SU-DHL-6 (cell line): ENCODE results near the gene COL15A1.

ENCODE experiments used
- H2AFZ ChIP-seq: fragments of 200-600 bp; sonication (generic); 2 replicates; pipeline ENCODE4 v1.6.1; 2014; ENCODE audit warnings: low read depth, mild to moderate bottlenecking, moderate library complexity, mixed read lengths, antibody characterized with exemption, low read length; ENCODE audit not compliant: severe bottlenecking
- H3F3A ChIP-seq: fragments of 200-600 bp; shearing (Covaris generic); 2 replicates; pipeline ENCODE4 v1.6.0; 2016; ENCODE audit warnings: antibody characterized with exemption, mild to moderate bottlenecking; ENCODE audit not compliant: insufficient read depth
- H3K27ac ChIP-seq: fragments of 200-600 bp; sonication (generic); 2 replicates; pipeline ENCODE4 v1.5.1; 2016; ENCODE audit warnings: low read depth, mild to moderate bottlenecking, low read length, moderate library complexity, mixed read lengths
- H3K27me3 ChIP-seq: fragments of 200-600 bp; sonication (generic), shearing (Covaris generic); 2 replicates; pipeline ENCODE4 v1.6.0; 2014; ENCODE audit warnings: mild to moderate bottlenecking, low read length
- H3K36me3 ChIP-seq: fragments of 200-600 bp; sonication (generic); 2 replicates; pipeline ENCODE4 v1.6.1; 2014; ENCODE audit warnings: mild to moderate bottlenecking, low read length, mixed read lengths
- H3K4me2 ChIP-seq: fragments of 300-600, 200-600 bp; shearing (Covaris generic), sonication (generic); 2 replicates; pipeline ENCODE4 v1.6.0; 2014; ENCODE audit warnings: low read length, low read depth, mild to moderate bottlenecking; ENCODE audit not compliant: poor library complexity, severe bottlenecking
- H3K4me3 ChIP-seq: fragments of 200-600 bp; sonication (generic); 2 replicates; pipeline ENCODE4 v1.5.1; 2014; ENCODE audit warnings: antibody characterized with exemption, low read length, mild to moderate bottlenecking, mixed read lengths; ENCODE audit not compliant: insufficient read depth, poor library complexity, severe bottlenecking
- H3K79me2 ChIP-seq: fragments of 200-600 bp; sonication (generic); 2 replicates; pipeline ENCODE4 v1.6.1; 2014; ENCODE audit warnings: mild to moderate bottlenecking, low read length, moderate library complexity; ENCODE audit not compliant: insufficient read depth
- H3K9ac ChIP-seq: fragments of 200-600 bp; sonication (generic); 2 replicates; pipeline ENCODE4 v1.7.0; 2014; ENCODE audit warnings: mild to moderate bottlenecking, low read length
- H3K9me2 ChIP-seq: fragments of 200-600 bp; sonication (generic); replicated peaks from 2 replicates; pipeline ENCODE4 v1.6.1; 2014; ENCODE audit warnings: low read length; ENCODE audit not compliant: insufficient read depth
- H3K9me3 ChIP-seq: fragments of 200-600 bp; sonication (generic); 2 replicates; pipeline ENCODE4 v1.6.1; 2014; ENCODE audit warnings: low read length, mixed read lengths; ENCODE audit not compliant: insufficient read depth
- H4K20me1 ChIP-seq: fragments of 200-600 bp; sonication (generic); 2 replicates; pipeline ENCODE4 v1.6.1; 2014; ENCODE audit warnings: low read depth, mild to moderate bottlenecking, antibody characterized with exemption, low read length, moderate library complexity, mixed read lengths
- CTCF ChIP-seq: fragments of 200-600 bp; sonication (generic); IDR thresholded peaks from one replicate; pipeline ENCODE4 v1.5.1; 2017; ENCODE audit warnings: antibody characterized with exemption, mild to moderate bottlenecking, low read length, moderate library complexity; ENCODE audit not compliant: insufficient read depth, poor library complexity, severe bottlenecking
- EZH2phosphoT487 ChIP-seq: fragments of 200-600 bp; sonication (generic), shearing (Covaris generic); conservative IDR thresholded peaks from 2 replicates; pipeline ENCODE4 v1.6.1; 2018; ENCODE audit warnings: mild to moderate bottlenecking, antibody characterized with exemption, low read length, moderate library complexity, mixed read lengths

The COL15A1 gene

GRCh38 chr9:99042620-99043019, 98.9 kb downstream of the COL15A1 start:
- H3K36me3 ChIP-seq, result no peaks in the 10 kb centered on the region
- H3K9me3 ChIP-seq, result no peaks in the 10 kb centered on the region
- no peak for TF ChIP-seq EZH2phosphoT487
- no peak for TF ChIP-seq CTCF
- no peaks in the 10 kb centered on the region for H3K27me3 ChIP-seq
- H3K27ac ChIP-seq, result no peak overlapping the region
- no peaks in the 10 kb centered on the region for H3K9me2 ChIP-seq
- no peaks in the 10 kb centered on the region for H3K79me2 ChIP-seq
- no peaks in the 10 kb centered on the region for H3F3A ChIP-seq
- H3K9ac ChIP-seq, result no peak overlapping the region
- H3K4me2 ChIP-seq, result no peak overlapping the region
- H2AFZ ChIP-seq, result no peak overlapping the region
- no peaks in the 10 kb centered on the region for H4K20me1 ChIP-seq
- H3K4me3 ChIP-seq, result no peak overlapping the region

GRCh38 chr9:99044827-99045226, 101.1 kb downstream of the COL15A1 start:
- no peak overlapping the region for H3K27ac ChIP-seq
- no peaks in the 10 kb centered on the region for H3K79me2 ChIP-seq
- H3K9me2 ChIP-seq, result no peaks in the 10 kb centered on the region
- H3K4me3 ChIP-seq, result no peak overlapping the region
- no peak overlapping the region for H2AFZ ChIP-seq
- no peaks in the 10 kb centered on the region for H3K9me3 ChIP-seq
- H3K9ac ChIP-seq, result no peak overlapping the region
- no peaks in the 10 kb centered on the region for H3K36me3 ChIP-seq
- H3K4me2 ChIP-seq, result no peak overlapping the region
- H3K27me3 ChIP-seq, result no peaks in the 10 kb centered on the region
- H4K20me1 ChIP-seq, result no peaks in the 10 kb centered on the region
- TF ChIP-seq CTCF, result no peak
- no peak for TF ChIP-seq EZH2phosphoT487
- no peaks in the 10 kb centered on the region for H3F3A ChIP-seq

GRCh38 chr9:99046068-99046467, 102.4 kb downstream of the COL15A1 start:
- Histone ChIP-seq H3F3A (no peaks in the 10 kb centered on the region), H3K27ac (no peak overlapping the region), H3K36me3 (no peaks in the 10 kb centered on the region), H3K9me2 (no peaks in the 10 kb centered on the region), H3K4me3 (no peak overlapping the region), H3K9ac (no peak overlapping the region), H3K9me3 (no peaks in the 10 kb centered on the region), H3K27me3 (no peaks in the 10 kb centered on the region), H4K20me1 (no peaks in the 10 kb centered on the region), H2AFZ (no peak overlapping the region), H3K4me2 (no peak overlapping the region), H3K79me2 (no peaks in the 10 kb centered on the region)
- no peak for TF ChIP-seq EZH2phosphoT487
- no peak for TF ChIP-seq CTCF
